CD4-positive, CD25-positive, alpha-beta regulatory T cell (primary cell): ENCODE results near the gene TCTN1. TPM values are rescaled to one million over a fixed set of nuclear protein-coding genes. Genes with fewer than 3 reads are reported as not detected.

ENCODE experiments used
- ATAC-seq, 2 donors: fragments of 150-1000 bp; cut with Tn5 transposase; one replicate each; pipeline ENCODE4 v1.10.0; 2021; ENCODE audit warnings: low read depth in 2 of 2, moderate number of reproducible peaks in 2 of 2, moderate library complexity in 1 of 2
- DNase-seq, 3 donors: peaks; one replicate each; pipeline versions ENCODE4 v3.0.0 to v3.0.0-alpha.2; 2012 to 2022; ENCODE audit warnings: mixed read lengths in 1 of 3
- H3K27ac ChIP-seq: one replicate; pipeline ENCODE4 v1.7.0; 2013; ENCODE audit warnings: mild to moderate bottlenecking, low read length; ENCODE audit not compliant: insufficient read depth, poor library complexity, severe bottlenecking
- H3K27me3 ChIP-seq: one replicate; pipeline ENCODE4 v1.7.0; 2013; ENCODE audit warnings: low read length; ENCODE audit not compliant: control insufficient read depth, insufficient read depth
- H3K36me3 ChIP-seq: one replicate; pipeline ENCODE4 v1.7.0; 2013; ENCODE audit warnings: mild to moderate bottlenecking, low read length, moderate library complexity; ENCODE audit not compliant: control insufficient read depth, insufficient read depth
- H3K4me1 ChIP-seq: 2 replicates; pipeline ENCODE4 v1.7.0; 2013; ENCODE audit warnings: mild to moderate bottlenecking, low read length; ENCODE audit not compliant: insufficient read depth, control insufficient read depth, poor library complexity, severe bottlenecking
- H3K4me3 ChIP-seq: one replicate; pipeline ENCODE4 v1.7.0; 2013; ENCODE audit warnings: low read depth, mild to moderate bottlenecking, low read length, moderate library complexity
- H3K9me3 ChIP-seq, 2 experiments: 1 replicate in 1 of 2; 2 replicates in 1 of 2; pipeline ENCODE4 v1.7.0; 2013; ENCODE audit warnings: low read length in 2 of 2, mild to moderate bottlenecking in 1 of 2, moderate library complexity in 1 of 2; ENCODE audit not compliant: control insufficient read depth in 2 of 2
- H3K27ac Mint-ChIP-seq, 3 donors: one replicate each; pipeline ENCODE4 v1.8.0; 2020 to 2022; ENCODE audit warnings: mild to moderate bottlenecking in 3 of 3, mixed read lengths in 3 of 3, moderate library complexity in 2 of 3
- H3K27me3 Mint-ChIP-seq: one replicate; pipeline ENCODE4 v1.8.0; 2022; ENCODE audit warnings: mild to moderate bottlenecking, mixed read lengths
- H3K36me3 Mint-ChIP-seq: one replicate; pipeline ENCODE4 v1.8.0; 2020; ENCODE audit warnings: mixed read lengths
- H3K4me1 Mint-ChIP-seq, 4 donors: one replicate each; pipeline ENCODE4 v1.8.0; 2020 to 2022; ENCODE audit warnings: mixed read lengths in 4 of 4, mild to moderate bottlenecking in 1 of 4
- H3K4me3 Mint-ChIP-seq, 4 donors: one replicate each; pipeline ENCODE4 v1.8.0; 2020 to 2022; ENCODE audit warnings: mild to moderate bottlenecking in 4 of 4, mixed read lengths in 4 of 4, moderate library complexity in 3 of 4
- H3K9me3 Mint-ChIP-seq, 7 donors: one replicate each; pipeline ENCODE4 v1.8.0; 2020 to 2022; ENCODE audit warnings: mixed read lengths in 7 of 7, mild to moderate bottlenecking in 3 of 7, moderate library complexity in 2 of 7
- polyA plus RNA-seq, 4 donors: library from polyadenylated mRNA; unstranded; fragments of 300-500 nt; fragmentation: Illumina TruSeq; gene quantifications; one replicate each; pipeline ENCODE4 v1.2.3, GENCODE V29; 2021
- total RNA-seq: library from RNA; stranded (reverse); gene quantifications from one replicate; pipeline ENCODE4 v1.2.3, GENCODE V29; 2022

TCTN1 gene
- total and polyA plus RNA-seq, 5 donors from 2014 or later = 1.6 to 5.8 (median 3.5) TPM

DNA sequence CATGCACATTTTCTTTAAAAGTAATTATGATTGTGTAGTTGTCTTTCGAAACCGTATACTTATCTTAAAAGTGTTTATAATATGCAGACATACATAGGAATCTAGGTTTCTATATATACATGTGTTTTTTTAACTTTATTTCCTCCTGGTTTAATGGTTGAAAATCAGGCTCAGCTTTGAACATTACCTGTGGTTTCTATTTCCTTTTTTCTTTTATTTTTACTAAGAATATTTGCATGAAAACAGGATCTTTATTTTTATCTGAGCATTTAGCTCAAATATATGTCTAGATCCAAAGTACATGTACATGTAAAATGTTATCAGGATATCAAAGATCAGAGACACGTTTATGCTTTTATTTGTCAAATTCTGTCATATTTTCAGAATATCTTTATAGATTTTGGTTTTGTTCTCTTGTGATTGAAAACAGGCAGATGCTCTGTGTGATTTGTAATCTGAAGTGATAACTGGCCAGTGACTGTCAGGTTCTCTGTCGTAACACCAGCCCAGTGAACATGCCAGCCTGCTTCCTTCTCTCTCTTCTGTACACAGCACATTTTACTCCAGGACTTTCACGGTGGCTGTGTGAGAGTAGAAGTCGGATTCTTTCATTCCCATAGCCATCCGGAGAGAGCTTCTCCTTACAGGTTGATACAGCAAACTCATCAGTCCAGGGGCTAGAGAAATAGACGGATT lies 13.7 kb downstream of the TCTN1 start:
- Mint-ChIP-seq H3K4me3 (peak overlapping the region; percentile 11 to 76 (median 62)), H3K27me3 (no peaks in the 10 kb centered on the region), H3K4me1 (peaks cover 9 to 37% (median 12%) of the 10 kb centered on the region in 4 donors), H3K9me3 (no peaks in the 10 kb centered on the region), H3K27ac (peak overlapping the region; percentile 79 to 90 (median 87)), H3K36me3 (peaks cover under 1% of the 10 kb centered on the region)
- H3K27ac ChIP-seq = peak overlapping the region; percentile 56
- peaks cover 19% of the 10 kb centered on the region for H3K4me1 ChIP-seq
- peak overlapping the region; percentile 71 for H3K4me3 ChIP-seq
- no peaks in the 10 kb centered on the region for H3K9me3 ChIP-seq
- peak in 1 of 2 donors; percentile 24 for ATAC-seq
- no peaks in the 10 kb centered on the region for H3K36me3 ChIP-seq
- peak in 1 of 3 donors; percentile 37 for DNase-seq
- H3K27me3 ChIP-seq = no peaks in the 10 kb centered on the region

DNA sequence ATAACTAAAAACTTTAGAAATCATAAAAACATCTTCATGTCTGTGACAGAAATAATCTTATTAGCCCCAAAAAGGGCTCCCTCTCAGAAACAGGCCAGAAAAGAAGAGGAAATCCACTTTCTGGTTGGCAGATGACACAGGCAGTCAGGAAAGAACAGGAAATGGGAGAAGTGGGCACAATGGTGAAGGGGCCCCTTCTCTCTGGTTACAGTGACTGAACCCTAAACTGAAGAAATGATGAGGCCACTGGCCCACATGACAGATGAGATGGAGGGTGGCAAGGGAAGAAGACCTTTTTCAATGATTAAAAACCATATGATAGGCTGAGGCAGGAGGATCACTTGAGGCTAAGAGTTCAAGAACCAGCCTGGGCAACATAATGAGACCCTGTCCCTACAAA lies 21.1 kb downstream of the TCTN1 start:
- no peak for ATAC-seq
- H3K9me3 Mint-ChIP-seq = no peaks in the 10 kb centered on the region
- peaks cover 7% of the 10 kb centered on the region for H3K36me3 Mint-ChIP-seq
- no peak overlapping the region for H3K4me3 Mint-ChIP-seq
- Histone ChIP-seq H3K9me3 (no peaks in the 10 kb centered on the region), H3K27me3 (no peaks in the 10 kb centered on the region), H3K4me3 (no peak overlapping the region), H3K27ac (no peak overlapping the region), H3K36me3 (no peaks in the 10 kb centered on the region), H3K4me1 (no peaks in the 10 kb centered on the region)
- H3K27ac Mint-ChIP-seq = no peak overlapping the region
- peaks cover 0 to 53% (median 16%) of the 10 kb centered on the region in 4 donors for H3K4me1 Mint-ChIP-seq
- no peak for DNase-seq
- H3K27me3 Mint-ChIP-seq = no peaks in the 10 kb centered on the region

GRCh38 chr12:110636516-110636915 lies 22.6 kb downstream of the TCTN1 start:
- Histone ChIP-seq H3K4me1 (no peaks in the 10 kb centered on the region), H3K9me3 (no peaks in the 10 kb centered on the region), H3K36me3 (no peaks in the 10 kb centered on the region), H3K27ac (no peak overlapping the region), H3K4me3 (no peak overlapping the region), H3K27me3 (no peaks in the 10 kb centered on the region)
- Mint-ChIP-seq H3K9me3 (no peaks in the 10 kb centered on the region), H3K4me3 (no peak overlapping the region), H3K4me1 (peaks cover 0 to 64% (median 19%) of the 10 kb centered on the region in 4 donors), H3K27me3 (no peaks in the 10 kb centered on the region), H3K36me3 (peaks cover 7% of the 10 kb centered on the region), H3K27ac (no peak overlapping the region)
- ATAC-seq (no peak), DNase-seq (no peak)

- Mint-ChIP-seq H3K9me3 (no peaks in the 10 kb centered on the region), H3K27me3 (no peaks in the 10 kb centered on the region), H3K4me1 (peaks cover 0 to 78% (median 23%) of the 10 kb centered on the region in 4 donors), H3K27ac (peak overlapping the region in 2 of 3 donors; percentile 74 to 79), H3K4me3 (peak overlapping the region in 2 of 4 donors; percentile 5 to 14), H3K36me3 (peaks cover 7% of the 10 kb centered on the region)
- DNase-seq (peak in 1 of 3 donors; percentile 32), ATAC-seq (peak in 1 of 2 donors; percentile 42)
- Histone ChIP-seq H3K4me1 (peaks cover 7% of the 10 kb centered on the region), H3K9me3 (no peaks in the 10 kb centered on the region), H3K4me3 (no peak overlapping the region), H3K36me3 (no peaks in the 10 kb centered on the region), H3K27me3 (no peaks in the 10 kb centered on the region), H3K27ac (no peak overlapping the region)
These were observed 24.0 kb downstream of the TCTN1 start for GRCh38 chr12:110637869-110638441.

- peaks cover 0 to 84% (median 30%) of the 10 kb centered on the region in 4 donors for H3K4me1 Mint-ChIP-seq
- H3K27ac ChIP-seq = no peak overlapping the region
These were observed 24.9 kb downstream of the TCTN1 start for GRCh38 chr12:110638796-110639195.

GRCh38 chr12:110639336-110640141 lies 25.6 kb downstream of the TCTN1 start:
- ATAC-seq = no peak
- H3K27me3 Mint-ChIP-seq = no peaks in the 10 kb centered on the region

More at GRCh38 chr12:110638796-110639195, 24.9 kb downstream of the TCTN1 start:
- H3K9me3 Mint-ChIP-seq = no peaks in the 10 kb centered on the region
- Histone ChIP-seq H3K27me3 (no peaks in the 10 kb centered on the region), H3K9me3 (no peaks in the 10 kb centered on the region), H3K36me3 (no peaks in the 10 kb centered on the region), H3K4me3 (no peak overlapping the region), H3K4me1 (peaks cover 12% of the 10 kb centered on the region)
- DNase-seq = no peak
- peaks cover 7% of the 10 kb centered on the region for H3K36me3 Mint-ChIP-seq
- no peak for ATAC-seq
- no peak overlapping the region for H3K4me3 Mint-ChIP-seq
- H3K27me3 Mint-ChIP-seq = no peaks in the 10 kb centered on the region
- H3K27ac Mint-ChIP-seq = peak overlapping the region in 2 of 3 donors; percentile 5 to 79

GRCh38 chr12:110640275-110641025 lies 26.5 kb downstream of the TCTN1 start:
- peaks cover 12% of the 10 kb centered on the region for H3K4me1 ChIP-seq
- no peak overlapping the region for H3K4me3 ChIP-seq
- peaks cover 0 to 96% (median 32%) of the 10 kb centered on the region in 4 donors for H3K4me1 Mint-ChIP-seq

More at GRCh38 chr12:110639336-110640141, 25.6 kb downstream of the TCTN1 start:
- H3K4me3 ChIP-seq = no peak overlapping the region
- Mint-ChIP-seq H3K4me3 (no peak overlapping the region), H3K27ac (peak overlapping the region in 2 of 3 donors; percentile 31 to 72), H3K4me1 (peaks cover 0 to 91% (median 34%) of the 10 kb centered on the region in 4 donors), H3K9me3 (no peaks in the 10 kb centered on the region), H3K36me3 (peaks cover 7% of the 10 kb centered on the region)
- H3K4me1 ChIP-seq = peaks cover 12% of the 10 kb centered on the region
- DNase-seq = no peak
- H3K9me3 ChIP-seq = no peaks in the 10 kb centered on the region
- H3K27ac ChIP-seq = no peak overlapping the region
- H3K36me3 ChIP-seq = no peaks in the 10 kb centered on the region
- H3K27me3 ChIP-seq = no peaks in the 10 kb centered on the region

More at GRCh38 chr12:110640275-110641025, 26.5 kb downstream of the TCTN1 start:
- Histone ChIP-seq H3K9me3 (no peaks in the 10 kb centered on the region), H3K27me3 (no peaks in the 10 kb centered on the region), H3K36me3 (no peaks in the 10 kb centered on the region), H3K27ac (no peak overlapping the region)
- Mint-ChIP-seq H3K27me3 (no peaks in the 10 kb centered on the region), H3K4me3 (no peak overlapping the region), H3K9me3 (no peaks in the 10 kb centered on the region), H3K27ac (no peak overlapping the region), H3K36me3 (peaks cover 7% of the 10 kb centered on the region)
- ATAC-seq (no peak), DNase-seq (no peak)
